Measurements from ENCODE around the gene UAP1L1.
A peak's percentile ranks its signal among the peaks of the same experiment; 100 is the strongest.

Gene UAP1L1

DNA sequence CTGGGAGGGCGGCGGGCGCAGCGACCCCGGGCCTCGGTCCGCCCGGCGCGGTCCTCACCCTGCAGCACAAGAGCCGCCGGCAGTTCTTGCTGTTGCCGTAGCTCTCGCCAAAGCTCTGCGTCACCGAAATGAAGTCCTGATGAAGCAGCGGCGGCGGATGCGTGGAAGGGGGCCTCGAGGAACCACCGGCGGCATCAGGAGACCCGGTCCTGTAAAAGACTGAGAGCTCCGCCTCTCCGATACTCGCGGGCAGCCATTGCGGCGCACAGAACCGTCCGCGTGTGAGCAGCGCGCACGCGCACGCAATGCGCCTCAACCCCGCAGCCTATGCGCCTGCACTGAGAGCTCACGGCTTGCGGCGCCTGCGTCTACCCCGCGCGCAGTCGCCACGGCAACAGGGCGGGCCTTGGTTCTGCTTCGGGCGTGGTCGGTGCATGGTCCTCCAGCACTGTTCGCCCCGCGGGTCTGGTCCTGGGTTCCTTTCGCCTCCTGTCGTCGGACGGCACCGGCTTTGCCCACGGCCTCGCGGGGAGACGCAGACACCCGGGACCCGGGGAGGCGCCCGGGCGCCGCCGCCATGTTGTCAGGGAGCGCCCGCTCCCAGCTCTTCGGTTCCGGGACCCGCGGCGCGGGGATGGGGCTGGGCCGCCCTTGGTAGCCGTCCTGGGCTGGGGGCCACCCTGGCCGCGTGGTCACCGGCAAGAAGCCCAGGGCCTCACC lies 52.3 kb downstream of the UAP1L1 start:
- peak; percentile 69 to 81 (median 79) for DNase-seq (ENCODE audit: low read depth in 3 of 3, low spot score in 1 of 3)

DNA sequence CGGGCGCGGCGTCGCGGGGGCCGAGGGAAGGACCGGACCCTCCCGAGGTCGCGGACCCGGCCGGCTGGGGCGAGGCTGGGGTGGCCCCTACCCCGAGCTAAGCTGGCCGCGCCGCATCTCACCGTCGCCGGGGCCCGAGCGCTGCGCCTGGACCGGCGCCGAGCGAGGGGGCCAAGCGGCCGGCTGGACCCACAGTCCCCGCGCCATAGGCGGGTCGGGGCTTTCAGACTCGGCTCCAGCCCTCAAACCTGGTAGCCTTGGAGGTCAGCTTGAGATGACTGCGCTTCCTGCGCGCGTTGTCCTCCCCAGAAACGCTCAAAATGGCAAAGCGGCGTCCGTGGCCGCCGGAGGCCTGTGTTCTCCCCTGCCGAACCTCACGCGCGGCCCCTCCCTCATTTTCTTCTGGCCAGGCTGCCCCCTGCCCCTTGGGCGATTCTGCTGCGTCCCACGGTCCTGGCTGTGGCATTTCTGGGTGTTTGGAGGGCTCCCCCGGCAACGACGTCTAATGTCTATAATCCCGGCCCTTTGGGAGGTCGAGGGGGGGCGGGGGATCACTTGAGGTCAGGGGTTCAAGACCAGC lies 52.9 kb downstream of the UAP1L1 start:
- no peak for DNase-seq (ENCODE audit: low read depth in 3 of 3, low spot score in 1 of 3)

Data from stimulated activated CD4-positive, alpha-beta T cell treated with anti-CD3 and anti-CD28 coated beads, TNF-alpha, amount 100 ng/mL, for 1 hour (primary cell).